HepG2 (cell line): ENCODE measurements around the gene UBE2G2.

ENCODE experiments used
- ZNF138 ChIP-seq: sonication (generic); formaldehyde crosslinking; IDR thresholded peaks from 2 replicates; pipeline ENCODE4 v1.5.0; 2020; ENCODE audit warnings: mild to moderate bottlenecking, low read depth, missing genetic modification reagents
- ZNF17 ChIP-seq: sonication (generic); formaldehyde crosslinking; IDR thresholded peaks from 2 replicates; pipeline ENCODE4 v1.5.0; 2020; ENCODE audit warnings: mild to moderate bottlenecking, missing genetic modification reagents
- ZSCAN29 ChIP-seq: sonication (generic); formaldehyde crosslinking; conservative IDR thresholded peaks from 2 replicates; pipeline ENCODE4 v1.4.0; 2020; ENCODE audit warnings: mild to moderate bottlenecking, missing genetic modification reagents
- TF ChIP-seq, protein P1 (sequence below): sonication (generic); formaldehyde crosslinking; IDR thresholded peaks from 2 replicates; pipeline ENCODE4 v1.5.0; 2020; ENCODE audit warnings: mild to moderate bottlenecking, missing genetic modification reagents, moderate library complexity

DNA sequence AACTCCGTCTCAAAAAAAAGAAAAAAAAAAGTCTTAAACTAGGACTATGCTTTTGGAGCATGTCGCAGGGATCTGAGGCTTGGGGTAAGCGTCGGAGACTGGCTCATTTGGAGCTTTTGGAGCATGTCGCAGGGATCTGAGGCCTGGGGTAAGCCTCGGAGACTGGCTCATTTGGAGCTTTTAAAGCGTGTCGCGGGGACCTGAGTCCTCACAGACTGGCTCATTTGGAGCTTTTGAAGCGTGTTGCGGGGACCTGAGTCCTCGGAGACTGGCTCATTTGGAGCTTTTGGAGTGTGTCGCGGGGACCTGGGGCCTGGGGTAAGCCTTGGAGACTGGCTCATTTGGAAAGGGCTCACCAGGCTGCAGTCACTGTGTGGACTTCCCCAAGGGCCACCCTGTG, 76.7 kb downstream of the UBE2G2 start:
- no peak for TF ChIP-seq ZSCAN29 (CRISPR knock-in tag)
- no peak for TF ChIP-seq ZNF17
- no peak for TF ChIP-seq ZNF138 (CRISPR knock-in tag)
- TF ChIP-seq, protein P1, sequence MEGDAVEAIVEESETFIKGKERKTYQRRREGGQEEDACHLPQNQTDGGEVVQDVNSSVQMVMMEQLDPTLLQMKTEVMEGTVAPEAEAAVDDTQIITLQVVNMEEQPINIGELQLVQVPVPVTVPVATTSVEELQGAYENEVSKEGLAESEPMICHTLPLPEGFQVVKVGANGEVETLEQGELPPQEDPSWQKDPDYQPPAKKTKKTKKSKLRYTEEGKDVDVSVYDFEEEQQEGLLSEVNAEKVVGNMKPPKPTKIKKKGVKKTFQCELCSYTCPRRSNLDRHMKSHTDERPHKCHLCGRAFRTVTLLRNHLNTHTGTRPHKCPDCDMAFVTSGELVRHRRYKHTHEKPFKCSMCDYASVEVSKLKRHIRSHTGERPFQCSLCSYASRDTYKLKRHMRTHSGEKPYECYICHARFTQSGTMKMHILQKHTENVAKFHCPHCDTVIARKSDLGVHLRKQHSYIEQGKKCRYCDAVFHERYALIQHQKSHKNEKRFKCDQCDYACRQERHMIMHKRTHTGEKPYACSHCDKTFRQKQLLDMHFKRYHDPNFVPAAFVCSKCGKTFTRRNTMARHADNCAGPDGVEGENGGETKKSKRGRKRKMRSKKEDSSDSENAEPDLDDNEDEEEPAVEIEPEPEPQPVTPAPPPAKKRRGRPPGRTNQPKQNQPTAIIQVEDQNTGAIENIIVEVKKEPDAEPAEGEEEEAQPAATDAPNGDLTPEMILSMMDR (CRISPR knock-in tag), result no peak
